ENCODE results near the gene MED13L.

DNA sequence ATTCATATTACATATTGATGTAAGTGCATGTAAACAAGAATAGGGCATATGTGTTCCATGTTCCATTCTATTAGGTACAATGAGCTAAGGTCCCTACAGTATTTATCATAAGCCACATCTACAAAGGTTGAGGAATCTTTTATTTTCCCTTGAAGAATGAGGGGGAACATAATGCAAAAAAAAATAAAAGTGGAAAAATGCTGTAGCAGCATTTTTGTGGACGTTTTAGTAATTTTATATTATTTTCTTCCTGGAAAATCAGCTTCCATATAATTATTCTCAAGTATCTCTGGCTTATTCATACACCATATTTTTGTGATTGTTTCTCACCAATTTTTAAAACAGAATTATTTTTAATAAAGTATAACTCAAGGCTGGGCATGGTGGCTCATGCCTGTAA lies 148.7 kb downstream of the MED13L start:
- TF ChIP-seq CTCF (IDR thresholded peaks at IDR 0.05; ENCODE audit: extremely low read depth in 1 of 2, insufficient read depth in 1 of 2, low read depth in 1 of 2, low read length in 2 of 2) (no peak), EZH2 (IDR thresholded peaks at IDR 0.05; ENCODE audit: borderline replicate concordance, low read depth, low read length, severe bottlenecking) (no peak), POLR2A (IDR thresholded peaks at IDR 0.05; ENCODE audit: low read depth, low read length) (no peak), JUN (IDR thresholded peaks at IDR 0.05; ENCODE audit: borderline replicate concordance, insufficient read depth, insufficient read length, low read depth) (no peak)
